HCT116 (cell line): ENCODE results near the gene RNASE9. TPM values are rescaled to one million over a fixed set of nuclear protein-coding genes. Genes with fewer than 3 reads are reported as not detected.

Source experiments
- ATAC-seq: fragments of 200-7000 bp; cut with Tn5 transposase; 2 replicates; pipeline ENCODE4 v1.9.1; 2020; ENCODE audit warnings: mild to moderate bottlenecking, moderate library complexity
- BruUV-seq: library from RNA; stranded (reverse); fragments of 400-500 nt; replicated peaks from 2 replicates; lab custom pipeline; 2021; lab: Mats Ljungman, UMichigan
- CTCF ChIA-PET: fragments of 300-600 bp; sonication (Branson Sonifier 250); formaldehyde crosslinking; loops from one replicate; lab custom pipeline; 2021; ENCODE audit warnings: antibody characterized with exemption; lab: Charles Lee
- POLR2A ChIA-PET: fragments of 300-600, 350-600 bp; sonication (Branson Sonifier 250); formaldehyde crosslinking; loops from one replicate; lab custom pipeline; 2021; ENCODE audit warnings: antibody characterized with exemption; lab: Charles Lee
- RAD21 ChIA-PET, 2 experiments: fragments of 300-600 bp; sonication (Branson Sonifier 250); formaldehyde crosslinking; loops; one replicate each; lab custom pipeline; 2023; ENCODE audit warnings: low total read pairs in 2 of 2; ENCODE audit not compliant: uncharacterized antibody in 2 of 2, unreplicated experiment in 2 of 2, low non-redundant PET in 1 of 2; lab: Charles Lee
- DNase-seq: peaks from one replicate; pipeline ENCODE4 v3.0.0-alpha.2; 2010; ENCODE audit warnings: low read depth, low spot score
- H2AFZ ChIP-seq: fragments of 200-600 bp; shearing (Covaris generic), sonication (generic); 2 replicates; pipeline ENCODE4 v1.6.1; 2017; ENCODE audit warnings: low read depth, mixed run types, mixed read lengths, antibody characterized with exemption, low read length; ENCODE audit not compliant: poor library complexity, severe bottlenecking
- H3K27ac ChIP-seq: 2 replicates; pipeline ENCODE4 v1.5.1; 2012; ENCODE audit warnings: low read depth, low read length
- H3K27me3 ChIP-seq: fragments of 200-600 bp; sonication (generic); 2 replicates; pipeline ENCODE4 v1.6.1; 2016; ENCODE audit warnings: mixed run types, low read length, mixed read lengths; ENCODE audit not compliant: insufficient read depth
- H3K36me3 ChIP-seq, 2 experiments: fragments of 200-500 bp in 1 of 2; fragments of 200-600 bp in 1 of 2; sonication (Bioruptor generic) in 1 of 2; sonication (generic) in 1 of 2; 2 replicates each; pipeline versions ENCODE4 v1.5.1 to v1.6.1; 2014 to 2016; ENCODE audit warnings: low read length in 2 of 2, inconsistent platforms in 1 of 2, mixed read lengths in 1 of 2, mixed run types in 1 of 2; ENCODE audit not compliant: insufficient read depth in 2 of 2, control insufficient read depth in 1 of 2
- H3K4me1 ChIP-seq, 2 experiments: fragments of 200-600 bp in 1 of 2; sonication (generic) in 1 of 2; 2 replicates each; pipeline versions ENCODE4 v1.5.1 to v1.6.1; 2012 to 2017; ENCODE audit warnings: low read length in 2 of 2, inconsistent platforms in 1 of 2, mild to moderate bottlenecking in 1 of 2, mixed read lengths in 1 of 2, mixed run types in 1 of 2, moderate library complexity in 1 of 2; ENCODE audit not compliant: insufficient read depth in 2 of 2, control insufficient read depth in 1 of 2
- H3K4me2 ChIP-seq: fragments of 200-600 bp; sonication (generic); 2 replicates; pipeline ENCODE4 v1.6.1; 2017; ENCODE audit warnings: mixed run types, low read length, mixed read lengths
- H3K4me3 ChIP-seq, 2 experiments: fragments of 200-600 bp in 1 of 2; sonication (generic) in 1 of 2; replicated peaks in 1 of 2; 2 replicates each; pipeline ENCODE4 v1.5.1; 2011 to 2016; ENCODE audit warnings: low read length in 2 of 2, control low read depth in 1 of 2, low read depth in 1 of 2, mild to moderate bottlenecking in 1 of 2, mixed read lengths in 1 of 2, mixed run types in 1 of 2
- H3K79me2 ChIP-seq: fragments of 200-600 bp; sonication (generic); 2 replicates; pipeline ENCODE4 v1.6.1; 2017; ENCODE audit warnings: mild to moderate bottlenecking, mixed run types, low read length, moderate library complexity, mixed read lengths; ENCODE audit not compliant: insufficient read depth
- H3K9ac ChIP-seq: fragments of 200-600 bp; sonication (generic); 2 replicates; pipeline ENCODE4 v1.6.1; 2016; ENCODE audit warnings: low read length, mixed read lengths
- H3K9me2 ChIP-seq: fragments of 200-600 bp; sonication (generic), shearing (Covaris generic); 2 replicates; pipeline ENCODE4 v1.6.1; 2017; ENCODE audit warnings: mixed run types, mild to moderate bottlenecking, moderate library complexity; ENCODE audit not compliant: insufficient read depth
- H3K9me3 ChIP-seq, 2 experiments: fragments of 200-500 bp in 1 of 2; fragments of 200-600 bp in 1 of 2; sonication (Bioruptor generic) in 1 of 2; sonication (generic) in 1 of 2; 2 replicates each; pipeline ENCODE4 v1.6.1; 2014 to 2017; ENCODE audit warnings: low read length in 2 of 2, mixed read lengths in 2 of 2, inconsistent platforms in 1 of 2, low read depth in 1 of 2, mild to moderate bottlenecking in 1 of 2, mixed run types in 1 of 2, moderate library complexity in 1 of 2; ENCODE audit not compliant: control insufficient read depth in 1 of 2, insufficient read depth in 1 of 2
- H4K20me1 ChIP-seq: fragments of 200-600 bp; sonication (generic), shearing (Covaris generic); 2 replicates; pipeline ENCODE4 v1.6.1; 2017; ENCODE audit warnings: mixed run types, mild to moderate bottlenecking, moderate library complexity; ENCODE audit not compliant: insufficient read depth
- CBX3 ChIP-seq: IDR thresholded peaks from 2 replicates; pipeline ENCODE4 v1.6.1; 2012; ENCODE audit warnings: low read depth
- CEBPB ChIP-seq: IDR thresholded peaks from 2 replicates; pipeline ENCODE4 v1.6.1; 2012; ENCODE audit warnings: low read depth
- ELF1 ChIP-seq: IDR thresholded peaks from 2 replicates; pipeline ENCODE4 v1.6.1; 2012; ENCODE audit warnings: low read depth, borderline replicate concordance
- EZH2 ChIP-seq: fragments of 200-600 bp; sonication (generic); IDR thresholded peaks from 2 replicates; pipeline ENCODE4 v1.6.1; 2017; ENCODE audit warnings: antibody characterized with exemption, mixed run types
- EZH2phosphoT487 ChIP-seq: fragments of 200-600 bp; IDR thresholded peaks from 2 replicates; pipeline ENCODE4 v1.6.1; 2018; ENCODE audit warnings: antibody characterized with exemption, borderline replicate concordance
- JUND ChIP-seq: IDR thresholded peaks from 2 replicates; pipeline ENCODE4 v1.6.1; 2012
- MAX ChIP-seq: IDR thresholded peaks from 2 replicates; pipeline ENCODE4 v1.6.1; 2012
- POLR2A ChIP-seq: IDR thresholded peaks from 2 replicates; pipeline ENCODE4 v1.7.0; 2011; ENCODE audit warnings: borderline replicate concordance; ENCODE audit not compliant: insufficient read depth, insufficient read length; ENCODE audit errors: extremely low read depth
- SIN3A ChIP-seq: IDR thresholded peaks from 2 replicates; pipeline ENCODE4 v1.6.1; 2012; ENCODE audit warnings: low read depth
- SP1 ChIP-seq: IDR thresholded peaks from 2 replicates; pipeline ENCODE4 v1.6.1; 2012; ENCODE audit warnings: low read depth
- SRF ChIP-seq: IDR thresholded peaks from 2 replicates; pipeline ENCODE4 v1.6.1; 2012; ENCODE audit warnings: low read depth
- TCF7L2 ChIP-seq: IDR thresholded peaks from 2 replicates; pipeline ENCODE4 v1.7.0; 2011; ENCODE audit warnings: borderline replicate concordance, inconsistent platforms; ENCODE audit not compliant: insufficient read depth, insufficient read length; ENCODE audit errors: extremely low read depth
- YY1 ChIP-seq: IDR thresholded peaks from 2 replicates; pipeline ENCODE4 v1.6.1; 2011; ENCODE audit warnings: low read length, low read depth, moderate library complexity, mild to moderate bottlenecking; ENCODE audit not compliant: insufficient replicate concordance; ENCODE audit errors: extremely low read depth
- intact Hi-C: fragments of 100-400 bp; cut with micrococcal nuclease; formaldehyde crosslinking; loops from 2 replicates; pipeline ENCODE4 v1.10.0; 2022
- total RNA-seq: library from RNA; stranded (reverse); gene quantifications from one replicate; pipeline ENCODE4 v1.2.1, GENCODE V29; 2021; ENCODE audit not compliant: unreplicated experiment

RNASE9 gene
- total RNA-seq, 1 experiment from 2014 or later: not detected

GRCh38 chr14:20550926-20551325 lies 9.9 kb downstream of the RNASE9 start (continued):
- TF ChIP-seq SIN3A: no peak
- no peak for TF ChIP-seq MAX
- TF ChIP-seq CBX3: no peak
- no peak for TF ChIP-seq POLR2A

GRCh38 chr14:20548414-20549158 lies 12.3 kb downstream of the RNASE9 start:
- H3K36me3 ChIP-seq: no peaks in the 10 kb centered on the region
- intact Hi-C loops: no loop called here
- ChIA-PET CTCF (no interaction called here), RAD21 (no interaction called here), POLR2A (no interaction called here)
- H3K27ac ChIP-seq: no peak overlapping the region
- H3K79me2 ChIP-seq: no peaks in the 10 kb centered on the region
- H3K9me3 ChIP-seq: no peaks in the 10 kb centered on the region
- no peak overlapping the region for H2AFZ ChIP-seq
- no peaks in the 10 kb centered on the region for H3K9me2 ChIP-seq
- no peaks in the 10 kb centered on the region for H4K20me1 ChIP-seq
- no TSS peak for BruUV-seq
- no peak overlapping the region for H3K4me2 ChIP-seq
- ATAC-seq (no peak), DNase-seq (no peak)
- no peaks in the 10 kb centered on the region for H3K27me3 ChIP-seq
- H3K4me3 ChIP-seq: no peak overlapping the region
- TF ChIP-seq TCF7L2 (no peak), SIN3A (no peak), YY1 (no peak)
- H3K4me1 ChIP-seq: no peaks in the 10 kb centered on the region
- no peak overlapping the region for H3K9ac ChIP-seq

- no peak for TF ChIP-seq EZH2phosphoT487
- TF ChIP-seq ELF1: no peak
- TF ChIP-seq SP1: no peak
- no peak for TF ChIP-seq SRF
- TF ChIP-seq JUND: no peak
- TF ChIP-seq MAX: no peak
- no peak for TF ChIP-seq EZH2
- TF ChIP-seq CBX3: no peak
- no peak for TF ChIP-seq CEBPB
- Histone ChIP-seq H3K4me1 (no peaks in the 10 kb centered on the region), H3K4me2 (no peak overlapping the region), H4K20me1 (no peaks in the 10 kb centered on the region), H3K36me3 (no peaks in the 10 kb centered on the region), H3K4me3 (no peak overlapping the region), H3K9me3 (no peaks in the 10 kb centered on the region), H3K79me2 (no peaks in the 10 kb centered on the region), H3K9me2 (no peaks in the 10 kb centered on the region), H3K27ac (no peak overlapping the region), H2AFZ (no peak overlapping the region), H3K27me3 (no peaks in the 10 kb centered on the region), H3K9ac (no peak overlapping the region)
- intact Hi-C loops: no loop called here
- DNase-seq (no peak), ATAC-seq (no peak)
- RAD21 ChIA-PET: no interaction called here
- CTCF ChIA-PET: no interaction called here
- POLR2A ChIA-PET: no interaction called here
- no TSS peak for BruUV-seq
These were observed 14.0 kb downstream of the RNASE9 start for GRCh38 chr14:20546877-20547276.
